Dermis blood vessel endothelial cell (primary cell): ENCODE data around the gene PPIC. TPM values are rescaled to one million over a fixed set of nuclear protein-coding genes. Genes with fewer than 3 reads are reported as not detected.

Experiments used
- DNase-seq: peaks from one replicate; pipeline ENCODE4 v3.0.0; 2010
- total RNA-seq: library from RNA; depleted of rRNA; stranded (reverse); fragments of >200 nt; gene quantifications from 2 replicates; pipeline ENCODE4 v1.2.3, GENCODE V29; 2014

Gene PPIC
- 38.6 and 74.9 TPM in 2 replicates for total RNA-seq

DNA sequence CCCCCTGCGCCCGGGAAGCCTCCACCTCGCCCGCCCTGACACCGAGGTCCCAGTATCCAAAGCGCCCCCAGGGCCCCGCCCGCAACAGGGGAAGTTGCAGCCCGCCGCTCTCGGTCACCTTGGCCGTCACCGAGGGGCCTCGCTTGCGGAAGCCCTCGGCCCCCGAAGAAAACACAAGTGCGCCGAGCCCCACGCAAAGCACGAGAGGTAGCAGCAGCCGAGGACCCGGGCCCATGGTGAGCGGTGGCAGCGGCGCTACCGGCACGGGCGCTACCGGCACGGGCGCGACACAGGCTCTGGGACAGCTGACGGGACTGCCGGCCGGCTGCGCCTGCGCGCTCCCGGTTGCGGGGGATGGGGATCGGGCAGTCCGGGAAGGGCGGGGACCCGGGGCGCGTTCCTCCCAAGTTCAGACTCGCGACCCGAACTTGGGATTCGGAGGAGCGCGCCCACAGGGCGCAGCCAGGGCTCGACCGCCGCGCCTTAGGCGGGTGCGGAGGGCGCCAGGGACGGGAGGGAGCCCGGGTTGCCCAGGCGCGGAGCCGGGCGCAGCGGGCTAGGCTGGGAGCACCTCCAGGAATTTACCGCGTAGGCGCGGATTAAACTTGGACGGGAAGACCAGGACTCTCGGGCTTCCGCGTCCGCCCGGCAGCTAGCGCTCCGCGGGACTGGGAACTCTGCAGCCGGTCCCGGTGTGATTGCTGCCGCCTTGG, at the start of gene PPIC:
TSS of gene PPIC (minus strand) at position 335 of the 713 bp plus-strand sequence. CDS start at position 235, 100 bp downstream.
- DNase-seq, result peak; percentile 86

DNA sequence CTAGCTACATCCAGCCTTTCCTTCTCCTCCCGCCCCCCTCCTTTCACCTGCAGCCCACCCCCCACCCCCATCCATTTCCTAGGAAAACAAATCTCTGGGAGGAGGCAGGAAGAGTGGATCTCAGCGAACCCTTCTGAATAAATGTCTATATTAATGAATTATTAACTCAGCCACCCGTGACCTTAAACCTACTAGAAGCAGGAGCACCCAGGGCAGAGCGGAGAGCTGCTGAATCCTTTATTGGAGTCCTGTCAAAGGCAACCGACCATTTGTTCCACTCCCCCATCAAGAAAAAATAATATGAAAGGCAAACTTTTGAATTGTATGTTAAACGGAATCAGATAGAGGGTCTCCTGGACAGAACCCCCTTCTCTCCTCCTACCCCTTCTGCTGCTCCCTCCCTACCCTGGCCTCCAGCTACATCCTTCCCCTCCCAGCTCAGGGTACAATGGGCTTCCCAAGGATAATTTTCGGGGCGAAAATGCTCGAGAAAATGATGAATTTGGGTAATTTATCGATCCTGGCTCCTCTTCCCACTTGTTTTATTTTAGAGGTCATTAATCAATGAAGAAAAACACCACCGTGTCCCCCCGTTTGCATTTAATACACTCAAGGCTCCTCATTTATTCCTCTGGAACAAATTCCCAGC, 49.2 kb upstream of the PPIC start:
- DNase-seq, result no peak

DNA sequence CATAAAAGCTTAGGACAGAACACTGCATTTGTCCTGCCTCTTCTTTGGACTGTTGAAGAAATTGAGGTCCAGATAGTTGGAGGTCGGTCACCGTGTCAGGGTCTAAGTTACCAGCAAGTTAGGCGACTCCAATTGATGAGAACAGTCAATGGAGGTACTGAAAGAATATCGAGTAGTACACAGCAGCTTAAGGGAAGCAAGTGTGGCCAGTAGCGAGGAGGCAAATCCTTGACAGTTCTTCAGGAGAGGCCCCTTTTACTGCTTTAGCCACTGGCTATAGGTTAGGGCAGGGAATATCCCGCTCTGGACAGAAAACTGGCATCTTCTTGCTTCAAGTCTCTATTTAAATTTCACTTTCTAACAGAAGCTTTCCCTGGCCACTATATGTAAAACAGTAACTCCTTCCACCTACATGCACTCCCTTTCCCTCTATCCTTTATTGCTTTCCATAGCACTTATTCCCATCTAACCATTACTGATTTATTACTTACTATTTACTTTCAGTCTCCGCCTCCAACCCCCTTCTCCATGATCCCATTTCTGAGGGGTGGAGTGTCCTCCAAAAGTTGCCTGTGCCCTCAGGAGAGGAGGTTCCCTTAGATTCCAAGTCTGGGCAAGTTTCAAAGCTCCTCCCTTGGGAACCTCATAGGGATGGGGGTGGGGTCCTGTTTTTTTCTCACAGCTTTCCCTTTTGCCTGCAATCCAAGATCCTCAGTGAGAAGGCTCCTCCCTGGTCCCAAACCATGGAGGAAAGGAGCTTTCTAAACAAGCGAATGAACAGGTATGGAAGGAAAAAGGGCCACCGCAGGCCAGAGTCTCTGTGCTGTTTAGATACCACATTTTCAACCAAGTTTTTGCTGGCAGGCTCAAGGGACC, 48.4 kb upstream of the PPIC start:
- DNase-seq, result no peak

DNA sequence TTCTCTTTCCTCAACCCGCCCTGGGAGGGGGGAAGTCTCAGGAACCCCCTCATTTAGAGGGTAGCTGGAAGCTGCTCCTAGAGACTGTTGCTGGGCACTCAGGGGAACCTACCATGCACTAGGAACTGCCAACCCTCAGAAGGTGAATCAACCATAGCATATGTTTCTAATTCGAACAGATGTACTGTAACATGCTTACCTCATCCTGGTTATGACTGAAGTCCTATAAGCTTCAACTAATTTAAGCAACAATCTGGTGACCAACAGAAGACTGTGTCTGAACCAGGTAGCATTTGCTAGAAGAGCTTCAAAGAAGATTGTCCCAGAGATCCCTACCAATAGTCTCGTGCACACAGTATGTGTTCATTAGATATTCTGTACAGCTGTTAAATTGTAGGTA, 46.8 kb upstream of the PPIC start:
- no peak for DNase-seq

DNA sequence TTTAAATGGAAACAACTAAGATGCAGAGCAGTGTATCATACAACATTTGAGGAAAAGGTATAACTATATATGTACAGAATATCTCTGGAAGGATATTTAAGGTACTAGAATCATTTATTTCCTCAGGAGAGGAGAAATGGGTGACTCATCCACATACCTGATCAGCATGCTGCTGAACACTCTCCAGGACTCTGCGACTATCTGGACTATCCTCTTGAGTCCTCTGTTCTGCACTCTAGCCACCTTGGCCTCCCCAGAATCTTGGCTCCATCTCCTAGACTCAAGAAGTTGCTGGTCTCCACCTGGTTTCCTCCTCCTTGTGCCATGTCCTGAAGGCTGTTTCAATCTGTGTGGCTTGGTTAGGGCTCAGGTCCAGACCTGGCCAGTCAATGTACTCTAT, 43.7 kb upstream of the PPIC start:
- no peak for DNase-seq

DNA sequence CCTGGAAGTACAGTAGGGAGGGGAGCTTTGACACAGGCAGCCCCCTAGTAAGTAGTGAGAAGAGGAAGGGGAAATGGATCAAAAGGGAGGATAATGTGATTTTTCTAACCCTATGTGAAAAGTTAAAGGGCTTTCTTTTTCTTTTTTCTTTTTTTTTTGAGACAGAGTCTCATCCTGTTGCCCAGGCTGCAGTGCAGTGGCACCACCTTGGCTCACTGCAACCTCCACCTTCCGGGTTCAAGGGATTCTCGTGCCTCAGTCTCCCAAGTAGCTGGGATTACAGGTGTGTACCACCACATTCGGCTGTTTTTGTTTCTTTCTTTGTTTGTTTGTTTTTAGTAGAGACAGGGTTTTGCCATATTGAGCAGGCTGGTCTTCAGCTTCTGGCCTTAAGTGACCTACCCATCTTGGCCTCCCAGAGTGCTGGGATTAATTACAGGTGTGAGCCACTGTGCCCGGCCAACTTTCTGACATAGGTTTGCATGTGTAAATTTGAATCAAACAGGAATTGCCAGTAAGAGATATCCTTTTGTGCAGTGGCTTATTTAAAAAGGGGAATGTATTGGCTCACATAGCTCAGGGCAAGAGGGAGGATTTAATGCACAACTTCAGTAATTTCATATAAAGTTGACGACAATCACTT, 39.1 kb upstream of the PPIC start:
- no peak for DNase-seq

DNA sequence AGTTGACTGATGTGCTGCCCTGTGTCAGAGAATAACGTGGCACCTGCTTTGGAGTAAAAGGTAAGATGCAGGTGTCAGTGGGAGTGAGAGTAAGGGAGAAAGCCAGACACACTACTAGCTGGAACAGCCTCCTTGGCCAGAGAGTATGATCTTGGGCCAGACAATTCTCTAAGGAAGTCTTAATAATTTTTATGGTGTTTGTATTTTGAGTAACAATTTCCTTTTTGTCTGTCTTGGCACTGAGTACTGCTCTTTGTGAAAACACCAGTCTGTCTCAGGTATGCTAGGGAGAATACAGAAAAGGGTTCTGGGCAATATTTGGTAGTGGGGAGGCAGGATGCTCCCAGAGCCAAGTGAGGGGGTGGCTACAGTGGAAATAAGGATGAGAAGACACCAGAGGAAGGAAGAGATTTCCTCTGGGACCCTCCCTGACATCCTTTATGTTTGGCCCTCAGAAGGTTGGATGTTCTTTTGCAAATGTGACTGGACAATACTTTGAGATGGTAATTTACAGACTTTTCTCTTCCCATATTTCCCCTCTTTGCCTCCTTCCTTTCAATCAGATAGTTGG, 31.9 kb upstream of the PPIC start:
- no peak for DNase-seq

DNA sequence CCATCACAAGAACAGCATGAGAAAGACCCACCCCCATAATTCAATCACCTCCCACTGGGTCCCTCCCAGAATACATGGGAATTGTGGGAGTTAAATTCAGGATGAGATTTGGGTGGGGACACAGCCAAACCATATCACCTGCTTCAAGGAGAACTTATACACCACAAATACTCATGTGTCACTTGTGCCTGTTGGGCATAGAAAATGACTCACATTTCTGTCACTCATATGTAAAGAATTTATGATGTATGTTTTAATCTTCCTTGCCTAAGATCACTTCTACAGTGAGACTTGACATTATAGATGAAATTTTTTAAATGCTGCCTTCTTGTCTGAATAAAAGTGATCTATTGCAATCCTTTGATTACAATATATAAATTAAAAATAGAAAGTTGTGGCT, 29.5 kb upstream of the PPIC start:
- DNase-seq, result no peak

DNA sequence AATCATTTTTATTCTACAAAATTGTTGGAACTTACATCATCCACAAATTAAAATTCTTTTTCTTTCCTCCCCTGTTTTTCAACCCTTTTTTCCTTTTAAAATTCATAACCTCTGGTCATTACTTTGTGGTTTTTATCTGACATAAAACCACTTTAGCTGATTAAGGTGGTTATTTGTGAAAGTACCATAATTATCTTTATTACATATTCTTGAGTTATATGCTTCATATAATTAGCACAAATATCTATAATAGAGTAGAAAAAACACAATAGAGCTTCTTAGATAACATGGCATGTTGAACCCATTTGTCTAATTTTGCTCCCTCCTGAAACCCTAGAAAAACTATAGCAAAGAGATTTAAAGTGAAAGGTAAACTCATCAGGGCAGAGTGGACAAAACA, 22.9 kb upstream of the PPIC start:
- DNase-seq, result no peak

DNA sequence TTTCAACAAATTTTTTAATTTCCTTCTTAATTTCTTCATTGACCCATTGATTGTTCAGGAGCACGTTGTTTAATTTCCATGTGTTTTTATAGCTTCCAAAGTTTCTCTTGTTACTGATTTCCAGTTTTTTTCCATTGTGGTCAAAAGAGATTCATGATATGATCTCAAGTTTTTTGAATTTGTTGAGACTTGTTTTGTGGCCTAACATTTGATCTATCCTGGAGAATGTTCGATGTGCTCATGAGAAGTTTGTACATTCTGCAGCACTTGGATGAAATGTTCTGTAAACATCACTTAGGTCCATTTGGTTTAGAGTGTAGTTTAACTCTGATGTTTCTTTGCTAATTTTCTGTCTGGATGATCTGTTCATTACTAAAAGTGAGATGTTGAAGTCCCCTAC, 14.7 kb upstream of the PPIC start:
- no peak for DNase-seq

DNA sequence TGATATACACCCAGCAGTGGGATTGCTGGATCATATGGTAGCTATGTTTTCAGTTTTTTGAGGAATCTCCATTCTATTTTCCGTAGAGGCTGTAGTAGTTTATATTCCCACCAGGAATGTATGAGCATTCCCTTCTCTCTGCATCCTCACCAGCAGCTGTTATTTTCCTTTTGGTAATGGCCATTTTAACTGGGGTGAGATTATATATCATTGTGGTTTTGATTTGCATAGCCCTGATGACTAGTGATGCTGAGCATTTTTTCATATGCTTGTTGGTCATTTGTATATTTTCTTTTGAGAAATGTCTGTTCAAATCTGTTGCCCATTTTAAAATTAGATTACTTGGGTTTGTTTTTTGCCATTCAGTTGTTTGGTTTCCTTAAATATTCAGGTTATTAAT, 11.2 kb upstream of the PPIC start:
- DNase-seq, result no peak

DNA sequence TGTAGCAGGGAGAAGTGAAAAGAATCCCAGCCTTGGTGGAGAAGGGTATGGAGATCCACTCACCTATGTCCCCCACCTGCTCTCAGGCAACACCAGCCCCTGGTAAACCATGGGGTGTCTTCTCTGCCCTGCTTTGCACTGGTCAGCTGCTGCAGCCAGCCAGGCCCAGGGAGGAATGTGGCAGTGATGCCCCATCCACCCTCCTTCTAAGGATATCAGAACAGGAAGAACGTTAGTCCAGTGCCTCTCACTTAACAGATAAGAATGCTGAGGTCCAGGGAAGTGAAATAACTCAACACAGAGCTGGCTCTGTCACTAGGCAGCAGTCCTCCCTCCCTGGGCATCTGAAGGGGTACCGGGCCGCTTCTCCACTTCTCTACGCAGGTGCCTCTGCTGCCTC, 9.7 kb upstream of the PPIC start:
- no peak for DNase-seq

DNA sequence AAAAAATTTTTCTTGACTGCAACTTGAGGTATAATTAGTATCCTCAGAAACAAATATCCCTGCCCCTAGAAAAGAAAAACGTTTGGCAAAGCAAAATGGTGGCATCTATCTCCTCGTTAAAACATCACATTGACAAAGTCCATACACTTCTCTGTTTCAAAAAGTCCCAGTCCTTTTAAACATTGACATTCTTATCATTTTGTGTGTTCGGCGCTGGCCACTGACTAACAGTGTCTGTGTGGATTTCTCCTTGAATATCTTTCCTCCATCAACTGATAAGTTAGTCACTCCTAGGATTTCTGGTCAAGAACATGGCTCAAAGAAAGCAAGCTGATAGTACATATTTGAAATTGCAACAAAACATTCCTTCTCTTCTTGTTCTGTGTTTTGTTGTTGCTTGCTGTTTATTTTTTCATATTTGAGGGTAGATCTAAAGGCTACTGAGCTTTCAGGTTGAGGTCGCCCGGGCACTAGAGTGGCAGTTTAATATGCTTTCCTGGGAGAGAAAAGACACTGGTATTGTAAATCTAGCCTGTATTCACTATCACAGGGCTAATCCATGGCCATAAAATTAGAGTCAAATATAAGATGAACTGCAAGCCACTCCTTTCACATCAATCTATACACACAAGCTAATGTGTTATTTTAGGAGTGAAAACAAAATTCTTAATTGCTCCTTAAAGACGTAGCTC, 8.5 kb upstream of the PPIC start:
- no peak for DNase-seq

DNA sequence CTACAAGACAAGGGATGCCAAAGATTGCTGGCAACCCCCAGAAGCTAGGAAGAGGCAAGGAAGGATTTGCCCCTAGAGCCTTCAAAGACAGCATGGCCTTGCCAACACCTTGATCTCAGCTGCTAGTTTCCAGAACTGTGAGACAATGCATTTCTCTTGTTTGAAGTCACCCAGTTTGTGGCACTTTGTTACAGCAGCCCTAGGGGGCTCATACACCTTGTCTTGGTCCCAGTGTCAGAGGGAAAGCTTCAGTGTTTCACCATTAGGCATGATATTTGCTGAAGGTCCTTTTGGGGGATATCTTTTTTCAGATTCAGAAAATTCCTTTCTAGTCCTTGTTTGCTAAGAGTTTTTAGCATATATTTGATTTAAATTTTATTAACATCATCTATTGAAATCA, 3.1 kb upstream of the PPIC start:
- no peak for DNase-seq

DNA sequence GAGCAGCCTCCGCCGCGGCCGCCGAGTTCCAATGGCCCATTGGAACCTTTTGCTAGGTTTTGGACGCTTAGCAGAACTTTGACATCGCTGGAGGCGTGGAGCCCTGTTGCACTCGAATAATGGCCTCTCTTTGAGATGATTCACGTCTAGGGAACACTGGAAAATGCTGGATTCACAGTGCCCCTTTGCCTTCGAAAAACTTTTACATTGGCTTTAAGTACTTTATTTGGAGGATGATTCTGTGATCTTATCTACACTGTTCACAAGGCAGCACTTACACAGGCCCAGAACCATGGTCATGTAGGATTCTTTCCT, 536 bp upstream of the PPIC start:
- no peak for DNase-seq

DNA sequence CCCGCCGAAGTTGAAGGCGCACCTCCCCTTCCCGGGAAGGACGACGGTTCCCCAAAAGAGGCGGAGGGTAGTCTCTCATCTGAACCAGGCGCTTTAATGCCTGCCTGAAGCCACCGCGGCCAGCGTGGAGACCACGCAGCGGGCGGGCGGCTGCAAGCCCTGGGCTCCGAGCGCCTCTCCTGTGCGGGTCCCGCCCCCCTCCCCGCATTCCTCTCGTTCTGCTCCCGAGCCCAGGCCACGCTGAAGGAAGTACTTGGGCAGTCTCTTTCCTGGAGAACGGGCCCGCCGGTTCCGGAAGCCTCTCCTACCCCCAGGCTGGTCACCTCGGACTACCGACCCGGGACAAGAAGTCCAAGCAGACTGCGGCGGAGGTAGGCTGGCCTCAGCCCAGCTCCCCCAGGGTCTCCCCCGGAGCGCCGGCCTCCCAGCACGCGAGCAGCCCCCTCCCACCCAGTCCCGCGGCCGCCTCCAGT, 571 bp downstream of the PPIC start:
- peak; percentile 61 for DNase-seq

DNA sequence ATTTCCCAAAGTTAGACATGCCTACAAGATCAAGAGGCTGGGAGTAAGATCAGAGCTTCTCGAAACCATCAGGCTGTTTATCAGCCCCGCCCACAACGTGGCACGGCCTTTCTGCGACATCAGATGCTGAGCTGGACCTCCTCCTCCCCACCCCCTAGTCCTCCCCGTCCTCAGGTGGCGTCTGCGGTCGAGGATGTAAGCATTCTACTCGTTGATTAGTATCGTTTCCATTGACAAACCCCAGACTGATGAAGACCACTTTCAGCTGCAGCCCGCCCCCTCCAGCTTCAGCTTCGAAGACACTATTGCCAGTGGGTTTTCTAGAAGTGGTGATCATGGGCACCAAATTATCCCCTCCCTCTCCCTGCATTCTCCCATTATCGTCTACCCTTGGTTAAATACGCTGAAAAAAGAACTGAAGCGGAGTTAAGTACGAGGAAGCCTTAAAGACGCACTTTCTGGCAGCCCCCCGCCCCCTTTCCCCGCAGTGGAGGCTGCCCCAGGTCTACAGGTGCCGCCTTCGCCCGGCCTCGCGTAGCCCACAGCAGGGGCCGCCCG, 1.1 kb downstream of the PPIC start:
- DNase-seq, result peak; percentile 63

DNA sequence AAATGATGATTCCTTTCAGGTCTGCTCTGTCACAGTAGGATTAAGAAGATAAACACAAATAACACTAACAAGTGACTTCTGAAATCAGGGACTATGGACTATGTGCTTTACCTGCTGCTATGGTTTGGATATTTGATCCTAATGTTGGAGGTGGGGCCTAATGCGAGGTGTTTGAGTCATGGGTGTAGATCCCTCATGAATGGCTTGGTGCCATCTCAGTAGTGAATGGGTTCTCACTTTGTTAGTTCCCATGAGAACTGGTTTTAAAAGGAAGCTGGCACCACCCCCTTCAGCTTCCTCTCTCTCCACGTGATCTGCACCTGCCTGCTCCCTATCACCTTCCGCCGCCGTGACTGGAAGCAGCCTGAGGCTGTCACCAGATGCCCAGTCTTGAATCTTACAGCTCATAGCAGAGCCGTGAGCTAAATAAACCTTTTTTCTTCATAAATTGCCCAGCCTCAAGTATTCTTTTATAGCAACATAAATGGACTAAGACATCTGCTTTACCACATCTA, 3.3 kb downstream of the PPIC start:
- DNase-seq, result no peak

DNA sequence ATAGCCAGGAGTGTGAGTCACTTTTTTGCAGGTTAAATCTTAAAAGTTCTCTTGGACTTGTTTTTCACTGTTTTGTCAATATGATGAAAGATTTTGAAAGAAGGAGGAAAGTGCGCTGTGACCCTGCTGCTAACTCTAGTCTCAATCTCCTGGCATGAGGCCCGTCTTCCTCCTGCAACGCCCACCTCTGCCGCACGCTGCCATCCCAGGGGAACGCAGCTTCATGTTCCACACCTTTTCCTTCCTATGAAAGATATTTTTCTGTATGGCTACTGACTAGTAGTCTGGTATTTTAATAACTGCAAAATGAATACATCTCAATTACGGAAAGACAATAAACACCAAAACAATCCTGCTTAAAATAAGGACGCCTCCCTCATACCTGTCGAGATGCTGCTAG, 8.3 kb downstream of the PPIC start:
- peak; percentile 19 for DNase-seq

DNA sequence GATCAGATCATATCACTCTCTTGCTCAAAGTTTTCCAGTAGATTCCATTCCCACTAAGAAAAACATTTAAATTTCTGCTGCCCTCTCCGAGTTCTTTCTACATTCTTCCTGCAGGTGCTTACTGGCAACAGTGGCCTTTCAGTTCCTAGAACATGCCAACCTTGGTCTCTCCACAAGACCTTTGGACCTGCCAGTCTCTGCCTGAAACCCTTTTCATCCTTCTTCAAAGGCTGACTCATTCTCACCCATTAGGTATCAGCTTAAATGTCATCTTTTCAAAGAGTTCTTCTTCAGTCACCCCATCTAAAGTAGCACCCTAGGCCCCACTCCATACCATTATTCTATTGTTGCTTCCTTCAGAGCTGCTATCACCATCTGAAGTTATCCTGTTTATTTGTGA, 21.8 kb downstream of the PPIC start:
- no peak for DNase-seq

DNA sequence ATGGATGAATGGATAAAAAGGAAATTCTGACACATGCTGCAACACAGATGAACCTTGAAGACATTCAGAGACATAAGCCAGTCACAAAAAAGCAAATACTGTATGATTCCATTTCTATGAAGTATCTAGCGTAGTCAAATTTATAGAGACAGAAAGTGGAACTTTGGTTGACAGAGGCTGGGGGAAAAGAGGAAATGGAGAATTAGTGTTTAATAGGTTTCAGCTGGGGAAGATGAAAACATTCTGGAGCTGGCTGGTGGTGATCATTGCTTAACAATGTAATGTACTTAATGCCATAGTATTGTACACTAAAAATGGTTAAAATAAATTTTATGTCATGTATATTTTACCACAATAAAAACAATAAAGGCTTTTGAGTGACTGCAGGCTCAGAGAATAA, 24.2 kb downstream of the PPIC start:
- no peak for DNase-seq

DNA sequence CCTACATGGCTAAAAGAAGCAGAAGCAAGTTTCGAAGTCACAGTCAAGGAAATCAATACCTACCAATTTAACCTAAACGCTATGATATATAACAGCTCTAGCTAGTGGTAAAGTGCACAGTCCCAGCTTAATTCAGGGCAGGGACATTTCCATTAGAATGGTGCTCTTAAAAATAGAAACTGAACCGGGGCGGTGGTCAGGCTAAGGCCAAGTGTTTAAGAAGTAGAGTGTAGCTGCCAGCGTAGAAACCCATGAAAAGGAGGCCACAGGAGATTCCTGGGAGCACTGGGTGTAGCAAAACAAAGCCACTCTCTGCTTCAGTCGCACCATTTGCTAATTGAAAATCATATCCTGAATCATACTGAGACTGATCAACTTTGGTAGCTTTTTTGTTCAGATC, 28.8 kb downstream of the PPIC start:
- DNase-seq, result no peak
